Measurements from ENCODE around the gene EVA1C.
"Not testable (repeated sequence)": the region's sequence is repeated elsewhere in the genome, so short reads cannot be mapped to it uniquely, and the experiment has no call there.

The EVA1C gene

GRCh38 chr21:32426066-32426465 lies 13.6 kb downstream of the EVA1C start:
- DNase-seq, result no peak

DNA sequence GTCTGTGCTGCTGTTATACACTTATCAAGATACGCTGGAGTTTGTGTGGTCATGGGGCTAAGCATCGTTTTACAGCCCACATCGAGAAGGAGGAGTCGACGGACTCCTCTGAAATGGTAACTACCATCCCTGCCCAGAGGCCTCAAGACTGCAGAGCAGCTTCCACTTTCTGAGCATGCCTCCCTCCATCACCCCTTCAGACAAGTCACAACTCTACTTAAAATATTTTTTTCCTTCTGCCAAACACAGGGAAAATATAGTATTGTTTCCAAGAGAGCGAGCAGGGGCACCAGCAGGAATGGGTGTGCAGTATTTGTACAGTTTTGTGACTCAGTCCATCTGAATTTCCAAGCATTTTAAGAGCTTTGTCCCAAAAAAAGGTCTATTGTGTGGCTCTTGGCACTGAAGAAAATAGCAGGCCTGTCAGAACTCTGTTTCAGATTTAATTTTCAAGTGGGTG lies 14.1 kb downstream of the EVA1C start:
- no peak for DNase-seq

GRCh38 chr21:32427958-32428623 lies 15.6 kb downstream of the EVA1C start:
- no peak for DNase-seq

- DNase-seq, result not testable (repeated sequence)
Measured at GRCh38 chr21:32432982-32433660, 20.6 kb downstream of the EVA1C start.

DNA sequence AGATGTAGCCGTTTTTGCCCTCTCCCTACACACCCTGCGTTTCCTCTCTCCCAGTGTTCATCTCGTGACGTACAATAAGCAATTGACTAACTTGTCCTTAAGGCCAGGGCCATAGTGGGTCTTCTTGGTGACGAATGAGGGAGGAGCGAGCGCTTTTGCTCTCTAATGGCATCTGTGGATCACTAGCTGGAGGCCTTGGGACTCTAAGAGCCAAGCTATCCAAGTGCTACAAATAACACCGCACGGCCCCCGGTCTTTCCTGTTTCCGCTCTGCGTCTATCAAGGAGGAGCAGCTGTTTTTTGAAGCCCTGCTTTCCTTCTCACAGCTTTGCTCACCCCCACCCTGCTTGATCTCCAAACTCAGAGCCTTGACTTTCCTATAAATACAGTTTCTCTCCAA lies 25.2 kb downstream of the EVA1C start:
- DNase-seq, result no peak

DNA sequence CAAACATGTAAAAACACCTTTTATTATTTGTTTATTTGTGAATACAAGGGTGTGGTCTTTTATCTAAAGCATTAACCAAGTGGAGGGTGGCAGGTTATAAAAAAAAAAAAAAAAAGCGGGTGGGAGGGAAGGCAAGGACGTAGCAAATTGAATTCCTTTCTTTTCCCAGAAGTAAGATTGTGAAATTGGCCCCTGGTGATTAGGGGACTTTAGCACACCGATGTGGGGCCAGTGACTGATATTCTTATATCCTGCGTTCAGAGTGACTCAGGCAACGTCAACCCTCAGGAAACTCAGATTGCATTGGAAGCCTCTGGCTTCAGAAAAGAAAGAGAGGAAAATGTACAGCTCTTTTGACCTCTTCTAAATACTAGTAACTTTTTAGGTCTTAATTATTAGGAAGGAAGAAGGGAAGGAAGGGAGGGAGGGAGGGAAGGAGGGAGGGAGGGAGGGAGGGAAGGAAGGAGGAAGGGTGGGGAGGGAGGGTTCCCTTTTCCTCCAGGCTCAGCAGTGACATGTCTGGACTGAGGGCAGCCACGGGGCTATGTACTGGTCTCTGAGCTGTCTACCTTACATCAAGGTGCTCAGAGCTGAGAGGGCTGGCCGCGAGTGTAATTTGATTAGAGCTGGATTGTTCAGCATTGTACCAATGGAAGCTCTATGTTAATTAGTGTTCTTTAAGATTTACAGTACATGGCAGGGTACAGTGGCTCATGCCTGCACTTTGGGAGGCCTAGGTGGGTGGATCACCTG lies 30.2 kb downstream of the EVA1C start:
- no peak for DNase-seq

- DNase-seq, result no peak
Measured at GRCh38 chr21:32445101-32445500, 32.6 kb downstream of the EVA1C start.

DNA sequence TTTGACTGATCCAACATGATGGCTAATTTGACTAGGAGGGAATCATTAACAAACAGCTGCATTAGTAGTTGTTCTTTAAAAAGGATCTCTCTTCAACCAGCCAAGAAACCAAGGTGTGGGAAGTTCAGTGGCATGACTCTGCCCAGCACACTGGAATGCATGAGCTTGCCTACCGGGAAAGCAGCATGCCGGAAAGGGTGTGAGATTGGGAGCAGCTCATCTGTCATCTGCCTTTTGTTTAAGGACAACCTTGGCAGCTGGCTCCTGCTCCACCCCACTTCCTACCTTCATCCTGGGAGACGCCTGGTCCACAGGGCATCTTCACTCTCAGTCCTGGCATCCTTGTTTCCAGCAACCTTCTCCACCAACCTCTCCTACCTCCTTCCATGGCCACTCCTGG lies 33.9 kb downstream of the EVA1C start:
- not testable (repeated sequence) for DNase-seq

DNA sequence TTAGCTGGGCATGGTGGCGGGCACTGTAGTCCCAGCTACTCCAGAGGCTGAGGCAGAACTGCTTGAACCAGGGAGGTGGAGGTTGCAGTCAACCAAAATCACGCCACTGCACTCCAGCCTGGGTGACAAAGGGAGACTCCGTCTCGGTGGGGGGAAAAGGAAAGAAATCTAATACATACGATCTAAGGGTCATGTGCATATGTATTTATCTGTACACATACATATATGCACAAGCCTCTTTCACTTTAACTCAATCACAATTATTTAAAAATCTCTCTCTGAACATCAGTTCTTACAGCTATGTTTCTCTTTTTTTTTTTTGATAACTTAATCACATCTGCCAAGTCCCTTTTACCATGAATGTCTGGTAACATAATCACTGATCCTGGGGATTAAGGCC lies 34.7 kb downstream of the EVA1C start:
- DNase-seq, result no peak

- no peak for DNase-seq
Measured at GRCh38 chr21:32448803-32449594, 36.5 kb downstream of the EVA1C start.

DNA sequence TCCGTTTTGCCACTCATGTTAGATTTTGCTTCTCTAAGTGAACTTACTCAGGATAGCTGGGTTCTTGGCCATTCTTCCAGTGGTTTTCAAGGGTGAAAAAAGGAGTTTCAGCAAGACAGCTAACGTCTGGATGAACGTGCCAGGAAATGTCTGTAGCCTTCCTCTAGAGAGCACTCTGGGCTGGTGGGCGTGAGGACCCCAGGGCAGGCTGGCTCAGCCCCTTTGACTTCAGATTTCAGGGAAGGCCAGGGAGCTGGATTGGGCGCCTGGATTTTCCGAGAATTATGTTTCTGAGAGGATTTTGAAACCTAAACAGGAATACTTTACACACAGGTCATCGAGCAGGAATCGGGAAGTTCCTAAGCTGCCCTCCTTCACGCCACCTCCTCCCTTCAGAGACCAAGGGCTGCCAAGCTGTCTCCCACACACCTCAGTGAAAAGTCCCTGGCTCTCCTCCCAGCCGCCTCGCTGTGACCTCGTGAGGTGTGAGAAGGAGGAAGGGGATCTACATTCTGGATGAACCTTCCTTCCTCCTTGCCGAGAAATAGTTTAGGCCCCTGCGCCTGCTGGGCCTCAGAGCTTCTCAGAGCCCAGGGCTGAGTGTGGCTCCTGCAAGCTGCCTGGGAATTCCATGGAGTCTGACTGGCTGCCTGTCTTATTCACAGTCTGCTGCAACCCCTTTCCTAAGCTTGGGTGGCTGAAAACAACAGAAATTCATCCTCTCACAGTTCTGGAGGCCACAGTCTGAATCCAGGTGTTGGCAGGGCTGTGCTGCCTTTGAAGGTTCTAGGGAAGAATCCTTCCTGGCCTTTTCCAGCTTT lies 38.6 kb downstream of the EVA1C start:
- DNase-seq, result not testable (repeated sequence)

GRCh38 chr21:32452191-32452590 lies 39.7 kb downstream of the EVA1C start:
- DNase-seq, result not testable (repeated sequence)

DNA sequence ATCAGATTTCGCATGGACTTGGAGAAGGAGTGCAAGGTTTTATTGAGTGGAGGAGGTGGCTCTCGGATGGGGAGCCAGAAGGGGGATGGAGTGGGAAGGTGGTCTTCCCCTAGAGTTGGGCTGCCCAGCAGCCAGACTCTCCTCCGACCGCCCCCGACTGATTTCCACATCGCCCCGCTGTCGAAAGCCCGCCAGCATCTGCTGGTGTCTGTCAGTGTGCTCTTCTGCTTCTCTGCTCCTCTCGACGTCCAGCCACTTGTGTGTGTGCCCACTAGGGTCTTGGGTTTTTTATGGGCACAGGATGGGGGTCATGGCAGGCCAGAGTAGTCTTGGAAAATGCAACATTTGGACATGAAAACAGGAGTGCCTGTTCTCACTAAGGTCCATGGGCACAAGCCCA lies 40.1 kb downstream of the EVA1C start:
- no peak for DNase-seq

- DNase-seq, result no peak
Measured at GRCh38 chr21:32455548-32455947, 43.0 kb downstream of the EVA1C start.

DNA sequence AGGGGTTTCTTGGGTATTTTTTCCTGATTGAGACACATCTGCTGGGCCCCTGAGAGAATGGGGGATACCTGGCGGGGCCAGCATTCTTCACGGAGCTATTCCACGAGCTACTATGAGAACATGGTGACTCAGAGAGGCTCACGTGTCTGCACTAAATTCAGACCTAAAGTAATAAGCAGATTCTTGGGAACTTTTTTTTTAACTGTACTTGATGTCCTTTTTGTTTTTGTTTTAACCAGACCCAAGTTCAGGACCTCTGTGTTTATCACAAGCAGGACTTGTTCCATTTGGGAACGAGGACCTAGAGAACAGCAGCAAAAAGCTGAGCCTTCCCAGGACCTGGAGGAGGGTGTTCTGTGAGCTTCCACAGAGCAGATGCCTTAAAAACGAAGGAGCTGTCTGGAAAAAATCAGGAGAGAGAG lies 44.0 kb downstream of the EVA1C start:
- DNase-seq, result no peak

GRCh38 chr21:32457360-32457840 lies 44.9 kb downstream of the EVA1C start:
- DNase-seq, result no peak

- no peak for DNase-seq
Measured at GRCh38 chr21:32457962-32458361, 45.5 kb downstream of the EVA1C start.

DNA sequence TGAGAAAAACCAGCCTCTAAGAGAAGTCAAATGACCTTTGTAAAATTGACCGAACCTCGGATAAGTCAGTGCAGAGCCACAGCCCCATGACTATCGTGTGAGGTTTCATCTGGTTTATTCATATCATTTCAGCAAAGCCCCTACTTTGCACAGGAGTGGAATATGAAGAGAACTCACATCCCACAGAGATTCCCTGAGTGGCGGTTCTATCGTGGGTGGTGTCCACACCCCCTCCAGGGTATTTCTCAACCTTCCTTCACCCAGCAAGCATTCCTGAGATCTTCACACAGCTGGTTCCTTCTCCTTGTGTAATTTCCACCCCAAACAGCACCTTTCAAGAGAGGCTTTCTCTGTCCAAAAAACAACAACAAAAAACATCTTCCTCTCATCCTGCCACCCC lies 47.5 kb downstream of the EVA1C start:
- DNase-seq, result no peak

DNA sequence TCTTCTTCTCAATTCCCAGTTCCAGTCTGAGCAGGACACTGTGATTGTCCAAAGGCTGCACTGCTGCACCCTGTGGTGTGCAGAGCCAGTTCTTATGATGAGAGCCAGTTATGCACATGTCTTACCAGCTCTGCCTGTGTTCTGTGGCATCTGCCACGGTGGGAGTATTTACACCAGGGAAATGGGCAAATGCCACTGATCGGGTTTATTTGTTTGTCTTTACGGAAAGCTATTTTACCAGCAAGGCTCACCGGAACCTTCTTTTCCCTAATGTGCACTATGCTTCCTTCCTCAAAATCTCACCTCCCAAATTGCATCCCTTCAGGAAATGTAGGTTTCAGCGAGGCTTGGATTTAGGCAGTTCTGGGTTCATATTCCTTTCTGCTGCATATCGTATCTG lies 49.0 kb downstream of the EVA1C start:
- no peak for DNase-seq

- not testable (repeated sequence) for DNase-seq
Measured at GRCh38 chr21:32462564-32462963, 50.1 kb downstream of the EVA1C start.

GRCh38 chr21:32463367-32463766 lies 50.9 kb downstream of the EVA1C start:
- peak; percentile 8 for DNase-seq

- no peak for DNase-seq
Measured at GRCh38 chr21:32463889-32464300, 51.4 kb downstream of the EVA1C start.
